HG03066 (cell line): ENCODE data around the gene EDEM1.
"Not testable (repeated sequence)": the region's sequence is repeated elsewhere in the genome, so short reads cannot be mapped to it uniquely, and the experiment has no call there.

Experiments used
- ATAC-seq: cut with Tn5 transposase; IDR thresholded peaks from one replicate; pipeline ENCODE4 v1.9.1; 2021; ENCODE audit warnings: low read depth; ENCODE audit not compliant: unreplicated experiment

The EDEM1 gene

GRCh38 chr3:5170975-5171374 lies 16.5 kb upstream of the EDEM1 start:
- no peak for ATAC-seq

GRCh38 chr3:5172018-5172417 lies 15.5 kb upstream of the EDEM1 start:
- ATAC-seq: no peak

- not testable (repeated sequence) for ATAC-seq
Observed at GRCh38 chr3:5179036-5179435, 8.5 kb upstream of the EDEM1 start.

GRCh38 chr3:5181469-5182141 lies 5.9 kb upstream of the EDEM1 start:
- ATAC-seq: peak; percentile 58

- ATAC-seq: not testable (repeated sequence)
Observed at GRCh38 chr3:5183714-5184113, 3.8 kb upstream of the EDEM1 start.

GRCh38 chr3:5184499-5184898 lies 3.0 kb upstream of the EDEM1 start:
- ATAC-seq: no peak

- no peak for ATAC-seq
Observed at GRCh38 chr3:5185093-5185673, 2.3 kb upstream of the EDEM1 start.

- ATAC-seq: no peak
Observed at GRCh38 chr3:5186089-5186857, 1.2 kb upstream of the EDEM1 start.

- ATAC-seq: no peak
Observed at GRCh38 chr3:5186858-5187155, 700 bp upstream of the EDEM1 start.

GRCh38 chr3:5187920-5188418 lies 462 bp downstream of the EDEM1 start:
- ATAC-seq: peak; percentile 20

- no peak for ATAC-seq
Observed at GRCh38 chr3:5188419-5189221, 1.1 kb downstream of the EDEM1 start.

GRCh38 chr3:5190147-5190791 lies 2.8 kb downstream of the EDEM1 start:
- no peak for ATAC-seq

- no peak for ATAC-seq
Observed at GRCh38 chr3:5191555-5192304, 4.2 kb downstream of the EDEM1 start.

GRCh38 chr3:5192571-5193365 lies 5.3 kb downstream of the EDEM1 start:
- ATAC-seq: no peak

- no peak for ATAC-seq
Observed at GRCh38 chr3:5194341-5194740, 6.8 kb downstream of the EDEM1 start.

GRCh38 chr3:5194801-5195509 lies 7.4 kb downstream of the EDEM1 start:
- peak; percentile 33 for ATAC-seq

GRCh38 chr3:5195605-5196004 lies 8.1 kb downstream of the EDEM1 start:
- no peak for ATAC-seq

GRCh38 chr3:5197022-5197421 lies 9.5 kb downstream of the EDEM1 start:
- no peak for ATAC-seq
